HG02623 (cell line): Measurements from ENCODE around the gene STAC3.

Experiments
- ATAC-seq: cut with Tn5 transposase; IDR thresholded peaks from one replicate; pipeline ENCODE4 v1.9.1; 2021; ENCODE audit warnings: moderate library complexity; ENCODE audit not compliant: unreplicated experiment

The STAC3 gene

DNA sequence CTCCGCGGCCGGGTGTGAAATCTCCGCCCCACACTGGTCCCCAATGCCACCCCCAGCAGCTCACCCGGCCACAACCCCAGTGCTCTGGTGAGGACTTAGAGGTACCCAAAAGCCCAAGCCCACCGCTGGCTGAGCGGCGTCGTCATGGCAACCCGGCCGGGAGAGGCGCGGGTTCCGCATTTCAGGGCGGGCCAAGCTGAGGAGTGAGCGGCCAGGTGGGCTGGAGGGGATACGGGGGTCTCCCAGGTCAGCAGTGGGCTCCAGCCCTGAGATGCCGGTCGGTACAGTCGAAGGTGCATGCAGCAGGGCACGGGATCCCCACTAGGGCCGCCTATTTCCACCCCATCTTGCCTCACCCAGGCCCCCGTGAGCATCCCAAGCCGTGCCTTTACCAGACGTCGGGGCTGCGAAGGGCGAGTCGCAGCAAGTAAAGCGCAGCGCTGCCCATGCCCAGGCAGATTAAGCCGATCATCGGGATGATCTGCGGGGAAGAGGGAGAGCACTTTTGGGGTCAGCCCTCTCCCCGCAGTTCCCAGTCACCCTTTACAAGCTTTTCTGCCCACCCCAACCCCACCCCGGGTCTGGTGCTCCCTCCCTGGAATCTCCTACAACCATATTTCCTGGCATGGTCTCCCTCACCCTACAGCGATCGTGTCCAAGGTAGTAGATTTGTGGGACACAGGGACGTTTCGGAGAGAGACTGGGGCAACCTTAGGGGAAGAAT is 14.6 kb downstream of the STAC3 start:
- ATAC-seq, result no peak

DNA sequence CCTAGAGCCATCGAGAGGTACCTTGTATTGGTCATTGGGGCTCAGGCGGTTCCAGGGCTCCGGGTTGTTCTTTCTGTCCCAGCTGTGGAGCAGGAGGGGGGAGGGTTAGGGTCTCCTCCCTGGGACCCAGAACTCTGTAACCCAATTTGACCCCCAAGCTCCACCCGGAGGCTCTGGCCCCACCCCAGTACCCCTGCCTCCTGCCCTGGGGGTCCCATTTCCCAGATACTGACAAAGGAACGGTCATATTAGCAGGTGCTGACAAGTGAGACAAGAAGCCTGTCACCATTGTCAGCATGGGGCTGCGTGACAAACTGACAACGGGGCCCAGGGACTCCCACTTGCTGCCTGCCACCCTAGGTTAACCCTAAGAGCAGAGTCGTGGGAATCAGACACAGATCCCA is 15.3 kb downstream of the STAC3 start:
- no peak for ATAC-seq

DNA sequence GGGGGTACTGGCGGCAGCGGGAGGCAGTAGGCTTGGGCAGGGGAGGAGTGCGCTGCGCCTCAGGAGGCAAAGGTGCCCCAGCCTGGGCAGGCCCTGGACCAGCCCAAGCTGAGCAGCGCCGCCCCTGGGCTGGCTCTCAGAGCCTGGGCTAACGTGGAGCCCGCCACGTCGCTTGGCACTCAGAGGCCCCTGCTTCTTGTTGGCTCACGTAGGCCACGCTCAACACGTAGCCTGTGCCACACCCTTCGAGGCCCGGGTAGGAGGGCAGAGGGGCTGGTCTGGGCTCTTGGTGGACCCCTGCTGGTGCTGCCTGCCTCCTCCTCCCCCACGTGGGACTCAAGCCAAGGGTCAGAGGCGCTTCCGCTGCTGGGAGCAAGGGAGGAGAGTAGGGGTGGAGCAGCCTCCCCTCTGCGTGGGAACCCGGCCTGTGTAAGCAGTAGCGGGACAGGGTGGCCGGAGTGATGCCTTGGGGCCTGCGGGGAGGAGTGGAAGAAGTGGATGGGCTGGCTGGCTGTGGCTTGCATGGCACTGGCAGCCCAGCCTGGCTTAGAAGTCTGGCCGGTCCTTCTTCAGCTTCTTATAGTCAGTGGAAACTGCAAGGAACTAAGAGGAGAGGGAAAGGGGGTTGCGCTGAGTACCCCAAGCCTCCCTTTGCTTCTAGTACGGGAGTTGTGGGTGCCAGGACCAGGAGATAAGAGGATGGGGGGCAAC is 15.8 kb downstream of the STAC3 start:
- ATAC-seq, result no peak

DNA sequence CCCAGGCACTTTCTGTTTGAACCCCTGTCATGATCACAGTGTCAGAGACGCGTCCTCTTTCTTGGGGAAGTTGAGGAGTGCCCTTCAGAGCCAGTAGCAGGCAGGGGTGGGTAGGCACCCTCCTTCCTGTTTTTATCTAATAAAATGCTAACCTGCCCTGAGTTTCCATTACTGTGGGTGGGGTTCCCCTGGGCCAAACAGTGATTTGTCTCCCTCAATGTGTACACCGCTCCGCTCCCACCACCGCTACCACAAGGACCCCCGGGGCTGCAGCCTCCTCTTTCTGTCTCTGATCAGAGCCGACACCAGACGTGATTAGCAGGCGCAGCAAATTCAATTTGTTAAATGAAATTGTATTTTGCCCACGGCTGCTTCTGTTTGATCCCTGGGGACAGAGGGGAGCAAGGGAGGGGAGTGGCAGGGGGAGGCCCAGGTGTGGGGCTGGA is 16.4 kb downstream of the STAC3 start:
- no peak for ATAC-seq

DNA sequence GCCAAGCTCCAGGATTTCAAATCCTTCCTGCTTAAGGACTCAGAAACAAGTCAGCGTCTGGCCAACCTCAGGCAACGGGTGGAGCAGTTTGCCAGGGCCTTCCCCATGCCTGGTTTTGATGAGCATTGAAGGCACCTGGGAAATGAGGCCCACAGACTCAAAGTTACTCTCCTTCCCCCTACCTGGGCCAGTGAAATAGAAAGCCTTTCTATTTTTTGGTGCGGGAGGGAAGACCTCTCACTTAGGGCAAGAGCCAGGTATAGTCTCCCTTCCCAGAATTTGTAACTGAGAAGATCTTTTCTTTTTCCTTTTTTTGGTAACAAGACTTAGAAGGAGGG is 16.8 kb downstream of the STAC3 start:
- ATAC-seq, result no peak

DNA sequence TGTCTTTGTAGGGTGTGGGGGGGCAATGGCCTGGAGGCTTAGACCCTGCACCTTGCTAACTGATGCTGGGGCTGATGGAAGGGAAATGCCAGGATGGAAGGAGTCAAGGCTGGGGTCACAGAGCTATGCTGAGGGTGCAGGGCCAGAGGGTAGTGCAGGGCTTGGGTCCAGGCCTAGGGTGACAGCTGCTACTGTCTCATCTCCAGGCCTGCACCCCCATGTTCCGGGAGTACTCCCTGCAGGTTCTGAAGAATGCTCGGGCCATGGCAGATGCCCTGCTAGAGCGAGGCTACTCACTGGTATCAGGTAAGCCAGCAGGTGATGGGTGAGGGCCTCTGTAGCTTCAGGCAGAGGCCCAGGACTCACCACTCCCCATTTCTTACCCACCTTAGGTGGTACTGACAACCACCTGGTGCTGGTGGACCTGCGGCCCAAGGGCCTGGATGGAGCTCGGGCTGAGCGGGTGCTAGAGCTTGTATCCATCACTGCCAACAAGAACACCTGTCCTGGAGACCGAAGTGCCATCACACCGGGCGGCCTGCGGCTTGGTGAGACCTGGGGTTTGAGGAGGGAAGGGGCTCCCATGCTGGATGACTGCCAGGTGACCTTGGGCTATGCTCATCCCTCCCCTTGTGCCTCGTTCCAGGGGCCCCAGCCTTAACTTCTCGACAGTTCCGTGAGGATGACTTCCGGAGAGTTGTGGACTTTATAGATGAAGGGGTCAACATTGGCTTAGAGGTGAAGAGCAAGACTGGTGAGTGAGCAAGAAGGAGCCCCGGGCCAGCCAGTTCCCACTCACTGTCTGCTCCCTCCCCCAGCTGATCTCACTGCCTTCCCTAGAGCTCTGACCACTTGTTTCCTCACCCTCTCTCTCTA is 17.4 kb downstream of the STAC3 start:
- no peak for ATAC-seq

DNA sequence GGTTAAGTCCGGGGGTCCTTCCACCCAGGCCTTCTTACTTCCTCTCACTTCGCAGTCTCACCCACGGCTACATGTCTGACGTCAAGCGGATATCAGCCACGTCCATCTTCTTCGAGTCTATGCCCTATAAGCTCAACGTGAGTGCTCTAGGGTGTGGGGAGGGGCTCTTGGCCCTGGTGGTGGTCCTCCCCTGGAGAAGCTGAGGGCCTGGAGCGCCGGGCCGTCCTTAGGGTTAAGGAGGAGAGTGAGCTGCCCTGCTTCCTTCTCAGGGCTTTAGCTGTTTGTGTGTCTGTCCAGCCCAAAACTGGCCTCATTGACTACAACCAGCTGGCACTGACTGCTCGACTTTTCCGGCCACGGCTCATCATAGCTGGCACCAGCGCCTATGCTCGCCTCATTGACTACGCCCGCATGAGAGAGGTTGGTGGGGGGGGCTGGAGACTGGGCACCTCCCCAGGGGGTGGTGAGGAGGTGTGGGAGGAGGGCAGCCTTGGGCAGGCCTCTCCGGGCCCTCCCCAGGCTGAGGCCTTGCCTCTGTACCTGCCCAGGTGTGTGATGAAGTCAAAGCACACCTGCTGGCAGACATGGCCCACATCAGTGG is 18.7 kb downstream of the STAC3 start:
- ATAC-seq, result no peak

DNA sequence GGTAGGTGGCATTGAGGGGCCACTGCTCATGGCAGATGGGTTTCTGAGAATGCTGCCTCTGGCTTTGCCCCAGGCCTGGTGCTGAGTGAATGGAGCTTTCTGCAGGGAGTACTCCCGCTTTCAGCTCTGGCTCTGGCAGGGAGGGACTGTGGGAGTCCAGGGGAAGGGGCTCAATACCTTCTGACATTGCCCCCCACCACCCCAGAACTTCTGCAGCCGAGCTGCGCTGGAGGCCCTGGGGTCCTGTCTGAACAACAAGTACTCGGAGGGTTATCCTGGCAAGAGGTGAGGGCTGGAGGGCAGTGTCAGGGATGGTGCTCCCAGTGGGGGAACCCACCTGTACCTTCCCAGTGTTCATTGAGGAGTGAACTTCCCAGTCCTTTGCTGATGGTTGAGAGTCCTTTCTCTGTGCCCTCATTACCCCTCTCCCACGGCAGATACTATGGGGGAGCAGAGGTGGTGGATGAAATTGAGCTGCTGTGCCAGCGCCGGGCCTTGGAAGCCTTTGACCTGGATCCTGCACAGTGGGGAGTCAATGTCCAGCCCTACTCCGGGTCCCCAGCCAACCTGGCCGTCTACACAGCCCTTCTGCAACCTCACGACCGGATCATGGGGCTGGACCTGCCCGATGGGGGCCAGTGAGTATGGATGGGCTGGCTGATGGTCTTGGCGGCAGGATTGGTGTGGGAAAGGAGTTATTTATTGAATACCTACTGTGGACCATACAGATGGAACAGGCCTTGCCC is 19.5 kb downstream of the STAC3 start:
- ATAC-seq, result no peak

DNA sequence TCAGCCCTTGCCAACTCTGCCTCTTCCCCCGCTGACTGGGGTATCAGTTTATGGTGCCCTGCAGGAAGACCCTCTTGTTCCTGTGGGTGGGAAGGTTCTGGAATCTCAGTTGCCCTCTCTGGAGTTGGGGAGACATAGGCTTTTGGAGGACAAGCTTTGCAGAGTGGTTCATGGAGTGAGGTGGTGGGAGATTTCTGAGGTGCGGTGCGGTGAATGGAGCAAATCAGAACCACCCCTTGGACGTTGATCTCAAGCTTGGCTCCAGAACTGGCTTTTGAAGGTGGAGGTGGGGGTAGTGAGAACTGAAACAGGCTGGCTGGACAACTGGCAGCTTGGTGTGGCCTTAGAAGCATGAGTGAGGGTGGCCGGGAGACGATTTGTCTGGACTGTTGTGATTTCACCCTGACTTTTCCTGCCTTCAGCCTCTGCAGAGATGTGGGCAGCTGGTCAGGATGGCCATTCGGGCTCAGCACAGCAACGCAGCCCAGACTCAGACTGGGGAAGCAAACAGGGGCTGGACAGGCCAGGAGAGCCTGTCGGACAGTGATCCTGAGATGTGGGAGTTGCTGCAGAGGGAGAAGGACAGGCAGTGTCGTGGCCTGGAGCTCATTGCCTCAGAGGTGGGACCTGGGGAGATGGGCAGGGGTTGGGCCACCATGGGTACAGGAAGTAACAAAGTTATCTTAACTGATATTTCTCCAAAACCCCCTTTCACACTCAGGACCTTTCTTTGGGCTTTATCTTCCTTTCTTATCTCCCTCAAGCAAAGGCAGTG is 20.4 kb downstream of the STAC3 start:
- ATAC-seq, result no peak

DNA sequence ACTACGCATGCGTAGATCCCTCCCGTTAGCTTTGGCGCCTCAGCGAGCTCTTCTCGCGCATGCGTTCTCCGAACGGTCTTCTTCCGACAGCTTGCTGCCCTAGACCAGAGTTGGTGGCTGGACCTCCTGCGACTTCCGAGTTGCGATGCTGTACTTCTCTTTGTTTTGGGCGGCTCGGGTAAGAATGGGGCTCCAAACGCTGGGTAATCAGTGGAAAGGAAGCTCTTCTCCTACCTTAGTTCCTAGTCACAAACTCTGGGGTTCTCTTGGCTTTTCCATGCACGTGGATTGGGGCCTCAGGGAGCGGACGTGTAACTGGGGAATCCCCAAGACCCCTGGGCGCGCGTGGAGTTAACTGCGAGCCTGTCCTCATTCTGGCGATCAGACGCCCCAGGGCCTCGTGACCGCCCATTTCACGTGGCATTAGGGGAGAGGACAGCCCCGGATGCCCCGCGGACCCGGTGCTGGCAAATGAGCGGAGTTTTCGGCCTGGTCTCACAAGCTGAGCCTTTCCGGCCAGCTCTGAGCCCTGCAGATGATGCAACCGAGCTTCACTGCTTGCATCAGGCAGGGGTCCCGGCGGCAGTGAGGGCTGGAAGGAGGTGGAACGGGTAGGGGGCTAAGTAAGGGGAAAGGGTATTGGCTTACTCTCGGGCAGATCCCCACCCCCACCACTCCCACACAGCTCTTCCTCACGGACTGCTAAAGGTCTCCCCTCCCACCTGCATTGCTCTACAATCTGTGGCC is 21.2 kb downstream of the STAC3 start, which contains the start of gene SHMT2:
SHMT2 (plus strand) TSS at position 78 of the 747 bp plus-strand sequence; CDS start at position 146, 68 bp downstream.
- peak; percentile 49 for ATAC-seq

DNA sequence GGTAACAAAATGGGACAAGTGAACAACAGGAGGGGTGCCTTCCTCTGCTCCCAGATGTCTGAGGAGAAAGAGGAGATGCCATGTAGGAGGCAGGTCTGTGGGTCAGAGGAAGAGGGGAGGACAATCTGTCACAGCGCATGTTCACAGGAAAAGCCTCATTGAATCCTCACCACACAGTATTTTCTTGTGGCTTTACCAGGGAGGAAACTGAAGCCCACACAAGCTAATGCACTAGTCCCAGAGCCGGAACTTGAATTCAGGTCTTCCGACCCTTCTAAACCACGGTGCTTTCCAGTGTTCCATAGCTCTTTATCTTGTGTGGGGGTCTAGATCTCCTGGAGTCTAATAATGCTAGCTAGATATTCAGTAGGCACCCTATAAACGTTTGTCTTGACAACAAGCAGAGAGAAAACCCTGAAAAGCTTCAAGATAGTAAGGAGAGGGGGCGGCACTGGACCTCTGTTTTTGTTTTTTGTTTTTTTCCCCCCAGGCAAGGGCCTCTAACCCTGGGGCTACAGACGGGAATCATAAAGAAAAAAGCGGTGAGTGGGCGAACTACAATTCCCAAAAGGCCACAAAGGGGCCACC is 21.8 kb downstream of the STAC3 start:
- peak; percentile 13 for ATAC-seq

DNA sequence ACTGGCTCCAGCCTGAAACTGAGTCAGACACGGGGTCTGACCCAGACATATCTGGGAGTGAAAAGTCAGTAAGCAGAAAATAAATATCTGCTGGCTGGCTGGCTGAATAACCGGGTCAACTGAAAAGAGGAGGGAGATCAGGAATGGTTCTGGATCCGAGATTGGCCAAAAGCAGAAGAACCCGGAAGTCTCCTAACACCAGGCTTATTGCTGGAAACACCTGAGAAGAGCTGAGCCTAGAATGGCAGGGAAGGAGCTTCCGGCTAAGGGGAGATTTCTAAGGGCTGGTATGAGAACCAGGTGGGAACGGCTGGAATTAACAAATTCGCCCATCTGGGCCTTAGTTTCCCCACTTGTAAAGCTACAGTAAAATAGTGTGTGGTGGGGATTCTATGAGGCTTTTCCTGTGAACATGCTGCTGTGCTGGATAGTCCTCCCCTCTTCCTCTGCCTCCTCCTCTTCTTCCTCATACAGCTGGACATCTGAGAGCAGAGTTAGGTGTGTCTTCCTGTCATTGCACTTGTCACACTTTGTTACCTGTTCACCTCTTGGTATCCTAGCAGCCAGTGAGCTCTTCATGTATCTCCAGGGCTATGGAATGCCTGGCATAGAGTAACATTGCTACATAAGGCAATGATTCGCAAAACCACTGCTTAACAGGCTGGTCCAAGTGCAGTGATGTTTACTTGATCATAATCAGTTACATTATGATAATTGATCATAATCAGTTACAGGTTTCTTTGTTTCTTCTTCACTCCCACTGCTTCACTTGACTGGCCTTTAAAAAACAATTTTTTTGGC is 23.5 kb downstream of the STAC3 start:
- ATAC-seq, result no peak

DNA sequence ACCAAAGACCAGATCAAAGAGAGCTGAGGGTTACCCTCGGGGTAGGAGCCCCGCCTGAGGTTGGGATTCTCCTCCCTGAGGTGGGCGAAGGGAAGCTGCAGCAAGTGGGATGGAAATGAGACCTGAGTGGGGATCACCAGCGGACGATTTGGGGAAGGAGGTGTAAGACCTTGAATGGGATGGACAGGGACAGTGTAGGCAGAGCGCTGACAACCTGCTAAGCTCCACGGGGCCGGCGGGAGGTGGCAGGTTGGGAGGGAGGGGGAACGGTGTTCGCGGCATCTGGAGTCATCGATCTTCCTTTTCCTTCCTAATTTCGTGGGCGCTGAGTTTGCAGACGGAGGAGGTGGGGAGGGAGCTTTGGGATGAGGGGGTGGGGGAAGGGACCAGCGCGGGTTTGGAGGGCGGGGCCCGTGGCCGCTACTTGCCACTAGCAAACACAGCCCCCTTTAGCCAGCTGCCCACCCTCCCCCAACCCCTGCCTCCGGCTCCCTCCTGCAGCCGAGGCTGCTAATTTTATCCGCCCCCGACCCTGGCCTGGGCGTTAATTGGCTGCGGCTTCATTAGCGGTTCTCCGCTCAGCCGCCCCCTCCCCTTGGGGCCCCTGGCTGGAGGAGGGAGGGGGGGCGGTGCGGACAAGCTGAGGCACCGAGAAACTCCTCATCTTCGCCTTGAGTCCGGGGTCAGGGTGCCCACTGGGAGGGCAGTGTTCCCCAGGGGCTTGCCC is 24.2 kb downstream of the STAC3 start:
- ATAC-seq, result no peak

DNA sequence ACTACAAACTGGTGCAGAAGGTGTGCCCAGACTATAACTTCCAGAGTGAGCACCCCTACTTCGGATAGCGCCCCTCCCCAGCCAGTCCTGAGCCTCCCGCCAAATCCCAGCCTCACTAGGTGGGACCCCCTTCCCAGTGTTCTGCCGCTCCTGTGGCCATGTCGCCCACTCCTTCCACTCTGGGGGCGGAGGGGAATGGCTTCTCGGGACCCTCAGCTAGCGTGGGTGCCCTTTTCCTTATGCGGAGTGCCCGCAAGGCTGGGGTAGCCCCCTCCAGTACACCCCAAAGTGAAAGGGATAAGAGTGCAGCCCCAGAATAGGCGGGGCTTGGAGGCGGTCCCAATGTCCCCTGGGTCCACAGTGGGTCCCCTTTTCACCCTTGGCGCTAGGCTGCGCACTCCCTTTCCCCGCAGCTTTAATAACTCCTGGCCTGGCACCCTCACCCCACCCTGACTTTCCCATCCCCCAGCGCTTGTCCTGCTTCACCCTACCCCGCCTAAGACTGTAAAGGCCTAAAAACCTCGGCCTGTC is 25.2 kb downstream of the STAC3 start:
- ATAC-seq, result no peak

DNA sequence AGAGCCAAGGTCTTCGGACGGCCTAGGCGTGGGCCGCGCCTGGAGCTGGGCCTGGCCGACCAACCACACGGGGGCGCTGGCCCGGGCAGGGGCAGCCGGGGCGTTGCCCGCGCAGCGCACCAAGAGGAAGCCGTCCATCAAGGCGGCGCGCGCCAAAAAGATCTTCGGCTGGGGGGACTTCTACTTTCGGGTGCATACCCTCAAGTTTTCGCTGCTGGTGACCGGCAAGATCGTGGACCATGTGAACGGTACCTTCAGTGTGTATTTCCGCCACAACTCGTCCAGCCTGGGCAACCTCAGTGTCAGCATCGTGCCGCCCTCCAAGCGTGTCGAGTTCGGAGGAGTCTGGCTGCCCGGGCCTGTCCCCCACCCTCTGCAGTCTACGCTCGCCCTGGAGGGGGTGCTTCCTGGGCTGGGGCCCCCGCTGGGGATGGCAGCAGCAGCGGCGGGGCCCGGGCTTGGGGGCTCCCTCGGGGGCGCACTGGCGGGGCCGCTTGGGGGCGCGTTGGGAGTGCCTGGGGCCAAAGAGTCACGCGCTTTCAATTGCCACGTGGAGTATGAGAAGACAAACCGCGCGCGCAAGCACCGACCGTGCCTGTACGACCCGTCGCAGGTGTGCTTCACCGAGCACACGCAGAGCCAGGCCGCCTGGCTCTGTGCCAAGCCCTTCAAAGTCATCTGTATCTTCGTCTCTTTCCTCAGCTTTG is 25.9 kb downstream of the STAC3 start:
- ATAC-seq, result no peak

DNA sequence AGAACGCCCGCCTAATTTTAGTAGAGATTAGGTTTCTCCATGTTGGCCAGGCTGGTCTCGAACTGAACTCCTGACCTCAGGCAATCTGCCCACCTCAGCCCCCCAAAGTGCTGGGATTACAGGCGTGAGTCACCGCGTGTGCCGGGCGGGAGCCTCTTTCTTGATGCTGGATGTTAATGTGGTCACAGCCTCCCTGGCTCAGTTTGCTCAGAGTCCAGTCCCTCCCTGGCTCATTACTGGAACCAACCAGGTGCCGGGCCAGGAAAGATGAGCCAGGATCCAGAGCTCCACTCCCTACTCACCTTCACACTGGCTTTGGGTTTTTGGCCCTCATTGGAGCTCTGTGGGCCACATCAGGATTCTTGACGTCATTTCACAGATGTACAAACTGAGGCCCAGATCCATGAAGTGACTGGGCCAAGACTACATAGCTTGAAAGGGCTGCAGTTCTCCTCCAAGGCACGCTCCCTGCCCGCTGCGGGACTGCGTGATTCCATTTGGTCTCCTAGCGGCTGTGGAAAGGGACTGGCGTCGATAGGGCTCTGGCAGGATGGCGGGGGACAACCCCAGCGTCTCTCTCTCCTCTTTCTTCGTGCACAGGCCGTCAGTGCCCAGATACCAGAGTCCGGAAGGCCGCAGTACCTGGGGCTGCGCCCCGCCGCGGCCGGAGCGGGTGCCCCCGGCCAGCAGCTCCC is 26.6 kb downstream of the STAC3 start:
- ATAC-seq, result no peak
